Measurements from ENCODE around the gene PLXNA4. TPM values are rescaled to one million over a fixed set of nuclear protein-coding genes. Genes with fewer than 3 reads are reported as not detected.

The PLXNA4 gene
- polyA plus RNA-seq, 1 donor (not counting 4 experiments of a cell fraction or from before 2014, with no cell fraction given), result 0.01 TPM

DNA sequence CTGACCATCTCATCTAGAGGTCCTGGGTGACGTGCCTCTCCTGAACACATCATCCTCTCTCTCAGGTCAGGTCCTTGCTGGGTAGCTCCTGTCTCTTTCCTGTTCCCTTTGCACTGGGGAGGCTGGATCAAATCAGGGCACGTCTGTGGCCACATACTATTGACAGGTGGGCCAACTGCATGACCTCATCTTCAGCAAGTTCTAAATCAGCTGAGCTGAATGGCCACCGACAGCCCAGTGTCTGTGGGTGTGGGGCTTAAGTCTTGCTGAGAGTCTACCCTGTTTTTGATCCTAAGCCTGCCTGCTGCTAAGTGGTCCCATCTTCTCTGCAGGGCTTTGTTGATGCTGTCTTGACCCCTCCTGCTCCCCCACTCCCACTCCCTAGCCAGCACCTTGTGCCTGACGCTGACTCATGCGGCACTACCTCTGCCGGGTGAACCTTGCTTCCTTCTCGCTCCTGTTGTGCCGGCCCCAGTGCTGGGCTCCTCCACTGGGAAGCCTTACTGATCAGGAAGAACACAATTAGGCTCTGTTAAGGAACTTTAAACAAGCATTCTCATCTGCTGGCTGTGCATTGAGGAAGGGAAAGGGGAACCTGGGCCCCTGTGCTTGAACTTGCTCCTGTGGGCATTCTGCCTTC lies 440.4 kb downstream of the PLXNA4 start:
- Histone ChIP-seq H2AFZ (ENCODE audit: control insufficient read depth, low read length) (no peak overlapping the region), H3K9ac (ENCODE audit: control insufficient read depth, extremely low read depth, insufficient read depth, low read length) (no peak overlapping the region), H4K20me1 (ENCODE audit: control insufficient read depth, extremely low read depth, insufficient read depth, low read length) (no peaks in the 10 kb centered on the region), H3K9me1 (ENCODE audit: control insufficient read depth, extremely low read depth, insufficient read depth, low read length) (no peaks in the 10 kb centered on the region), H3K36me3 (ENCODE audit: control insufficient read depth in 2 of 2, extremely low read depth in 1 of 2, insufficient read depth in 2 of 2, low read length in 2 of 2) (no peaks in the 10 kb centered on the region), H3K4me1 (ENCODE audit: control insufficient read depth, extremely low read depth, insufficient read depth, low read length) (peaks cover 13% of the 10 kb centered on the region), H3K27me3 (ENCODE audit: control insufficient read depth, extremely low read depth, insufficient read depth, low read length) (no peaks in the 10 kb centered on the region), H3K27ac (ENCODE audit: control insufficient read depth, insufficient read depth, low read length) (no peak overlapping the region), H3K79me2 (ENCODE audit: control insufficient read depth, insufficient read depth, low read length) (no peaks in the 10 kb centered on the region), H3K9me3 (ENCODE audit: control insufficient read depth, low read depth, low read length) (no peaks in the 10 kb centered on the region), H3K4me3 (ENCODE audit: control insufficient read depth in 2 of 3, extremely low read depth in 1 of 3, insufficient read depth in 2 of 3, low read depth in 1 of 3, low read length in 3 of 3) (no peak overlapping the region), H3K4me2 (ENCODE audit: control insufficient read depth, extremely low read depth, insufficient read depth, low read depth, low read length) (no peak overlapping the region)
- DNase-seq (ENCODE audit: low read depth, low spot score) (no peak), FAIRE-seq (no peak)
- TF ChIP-seq EZH2 (IDR thresholded peaks at IDR 0.05; ENCODE audit: low read length), result no peak
- TF ChIP-seq, protein P1, sequence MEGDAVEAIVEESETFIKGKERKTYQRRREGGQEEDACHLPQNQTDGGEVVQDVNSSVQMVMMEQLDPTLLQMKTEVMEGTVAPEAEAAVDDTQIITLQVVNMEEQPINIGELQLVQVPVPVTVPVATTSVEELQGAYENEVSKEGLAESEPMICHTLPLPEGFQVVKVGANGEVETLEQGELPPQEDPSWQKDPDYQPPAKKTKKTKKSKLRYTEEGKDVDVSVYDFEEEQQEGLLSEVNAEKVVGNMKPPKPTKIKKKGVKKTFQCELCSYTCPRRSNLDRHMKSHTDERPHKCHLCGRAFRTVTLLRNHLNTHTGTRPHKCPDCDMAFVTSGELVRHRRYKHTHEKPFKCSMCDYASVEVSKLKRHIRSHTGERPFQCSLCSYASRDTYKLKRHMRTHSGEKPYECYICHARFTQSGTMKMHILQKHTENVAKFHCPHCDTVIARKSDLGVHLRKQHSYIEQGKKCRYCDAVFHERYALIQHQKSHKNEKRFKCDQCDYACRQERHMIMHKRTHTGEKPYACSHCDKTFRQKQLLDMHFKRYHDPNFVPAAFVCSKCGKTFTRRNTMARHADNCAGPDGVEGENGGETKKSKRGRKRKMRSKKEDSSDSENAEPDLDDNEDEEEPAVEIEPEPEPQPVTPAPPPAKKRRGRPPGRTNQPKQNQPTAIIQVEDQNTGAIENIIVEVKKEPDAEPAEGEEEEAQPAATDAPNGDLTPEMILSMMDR (optimal IDR thresholded peaks at IDR 0.05 in 1 of 3, IDR thresholded peaks at IDR 0.05 in 1 of 3, conservative IDR thresholded peaks at IDR 0.05 in 1 of 3; ENCODE audit: extremely low read depth in 1 of 3, insufficient read depth in 2 of 3, low read length in 3 of 3), result no peak
- dilution Hi-C loops (cut with MboI; ENCODE audit: extremely low pct_ligation_motif_present, low sequenced_read_pairs), result no loop called here

DNA sequence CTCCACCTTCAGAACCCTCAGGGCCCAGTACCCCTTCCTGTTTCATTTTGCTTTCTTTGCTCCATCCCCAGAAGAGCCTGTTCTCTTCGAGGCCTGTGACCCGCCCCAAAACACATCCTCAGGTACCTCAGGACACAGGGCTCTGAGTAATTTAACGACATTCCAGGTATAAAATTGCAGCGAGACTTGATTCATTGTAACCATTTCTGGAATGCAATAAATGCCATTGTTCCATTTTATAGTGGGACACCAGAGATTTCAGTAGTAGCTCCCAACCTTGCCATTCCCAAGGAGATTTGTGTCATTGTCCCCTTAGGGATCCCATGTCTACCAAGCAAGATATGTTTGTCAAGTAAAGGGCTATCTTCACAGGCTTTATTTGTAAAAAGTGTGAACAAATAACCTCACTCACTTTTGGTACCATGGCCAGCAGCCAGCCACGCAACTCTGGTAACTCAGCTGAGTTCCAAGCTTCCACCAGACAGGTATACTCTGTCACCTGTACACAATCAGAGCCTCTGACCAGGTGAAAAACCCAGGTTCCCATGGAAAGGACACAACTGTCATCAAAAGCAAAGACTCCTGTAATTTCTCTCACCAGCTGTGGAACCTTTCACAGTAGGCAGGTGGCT lies 441.3 kb downstream of the PLXNA4 start:
- no peak overlapping the region for H3K27ac ChIP-seq (ENCODE audit: control insufficient read depth, insufficient read depth, low read length)
- no peaks in the 10 kb centered on the region for H3K9me1 ChIP-seq (ENCODE audit: control insufficient read depth, extremely low read depth, insufficient read depth, low read length)
- no peaks in the 10 kb centered on the region for H3K79me2 ChIP-seq (ENCODE audit: control insufficient read depth, insufficient read depth, low read length)
- peaks cover 19% of the 10 kb centered on the region for H3K4me1 ChIP-seq (ENCODE audit: control insufficient read depth, extremely low read depth, insufficient read depth, low read length)
- H3K27me3 ChIP-seq (ENCODE audit: control insufficient read depth, extremely low read depth, insufficient read depth, low read length), result no peaks in the 10 kb centered on the region
- no peaks in the 10 kb centered on the region for H3K9me3 ChIP-seq (ENCODE audit: control insufficient read depth, low read depth, low read length)
- dilution Hi-C loops (cut with MboI; ENCODE audit: extremely low pct_ligation_motif_present, low sequenced_read_pairs), result no loop called here
- H3K4me2 ChIP-seq (ENCODE audit: control insufficient read depth, extremely low read depth, insufficient read depth, low read depth, low read length), result no peak overlapping the region
- FAIRE-seq (no peak), DNase-seq (ENCODE audit: low read depth, low spot score) (no peak)
- no peaks in the 10 kb centered on the region for H4K20me1 ChIP-seq (ENCODE audit: control insufficient read depth, extremely low read depth, insufficient read depth, low read length)
- H3K4me3 ChIP-seq (ENCODE audit: control insufficient read depth in 2 of 3, extremely low read depth in 1 of 3, insufficient read depth in 2 of 3, low read depth in 1 of 3, low read length in 3 of 3), result no peak overlapping the region
- H3K9ac ChIP-seq (ENCODE audit: control insufficient read depth, extremely low read depth, insufficient read depth, low read length), result no peak overlapping the region
- no peak overlapping the region for H2AFZ ChIP-seq (ENCODE audit: control insufficient read depth, low read length)
- no peaks in the 10 kb centered on the region for H3K36me3 ChIP-seq (ENCODE audit: control insufficient read depth in 2 of 2, extremely low read depth in 1 of 2, insufficient read depth in 2 of 2, low read length in 2 of 2)
- TF ChIP-seq, protein P1 (optimal IDR thresholded peaks at IDR 0.05 in 1 of 3, IDR thresholded peaks at IDR 0.05 in 1 of 3, conservative IDR thresholded peaks at IDR 0.05 in 1 of 3; ENCODE audit: extremely low read depth in 1 of 3, insufficient read depth in 2 of 3, low read length in 3 of 3), result no peak
- no peak for TF ChIP-seq EZH2 (IDR thresholded peaks at IDR 0.05; ENCODE audit: low read length)

Measured in keratinocyte (primary cell).